Liver (tissue), 9 donors: Measurements from ENCODE around the gene FAM168B. TPM values are rescaled to one million over a fixed set of nuclear protein-coding genes. Genes with fewer than 3 reads are reported as not detected.

Source experiments
- DNase-seq: peaks from one replicate; pipeline ENCODE4 v3.0.0-alpha.2; 2017; ENCODE audit warnings: low spot score
- H3K27ac ChIP-seq, 2 donors: one replicate each; pipeline ENCODE4 v1.7.0; 2013; ENCODE audit warnings: inconsistent platforms in 2 of 2, low read length in 2 of 2, control low read depth in 1 of 2, low read depth in 1 of 2, mild to moderate bottlenecking in 1 of 2
- H3K27me3 ChIP-seq, 4 donors: one replicate each; pipeline versions ENCODE4 v1.6.1 to v1.7.0; 2013; ENCODE audit warnings: low read length in 3 of 4, inconsistent platforms in 1 of 4, mild to moderate bottlenecking in 1 of 4, moderate library complexity in 1 of 4; ENCODE audit not compliant: control insufficient read depth in 4 of 4, insufficient read depth in 4 of 4
- H3K36me3 ChIP-seq, 4 donors: one replicate each; pipeline versions ENCODE4 v1.6.1 to v1.7.0; 2013; ENCODE audit warnings: low read length in 3 of 4, mild to moderate bottlenecking in 3 of 4, low read depth in 1 of 4, moderate library complexity in 1 of 4; ENCODE audit not compliant: control insufficient read depth in 4 of 4, insufficient read depth in 3 of 4
- H3K4me1 ChIP-seq, 4 donors: one replicate each; pipeline versions ENCODE4 v1.6.1 to v1.7.0; 2013; ENCODE audit warnings: low read length in 3 of 4, mild to moderate bottlenecking in 3 of 4, moderate library complexity in 1 of 4; ENCODE audit not compliant: control insufficient read depth in 4 of 4, insufficient read depth in 4 of 4
- H3K4me3 ChIP-seq, 3 donors: one replicate each; pipeline versions ENCODE4 v1.6.1 to v1.7.0; 2013; ENCODE audit warnings: low read length in 3 of 3, control low read depth in 1 of 3, low read depth in 1 of 3, mild to moderate bottlenecking in 1 of 3
- H3K9ac ChIP-seq, 2 donors: one replicate each; pipeline ENCODE4 v1.7.0; 2013; ENCODE audit warnings: low read length in 2 of 2, mild to moderate bottlenecking in 2 of 2, moderate library complexity in 2 of 2, control low read depth in 1 of 2, low read depth in 1 of 2
- H3K9me3 ChIP-seq, 4 donors: one replicate each; pipeline versions ENCODE4 v1.6.1 to v1.7.0; 2013; ENCODE audit warnings: low read length in 3 of 4; ENCODE audit not compliant: control insufficient read depth in 4 of 4
- ATF3 ChIP-seq: IDR thresholded peaks from 2 replicates; pipeline ENCODE4 v1.6.1; 2016; ENCODE audit warnings: antibody characterized with exemption
- CTCF ChIP-seq: fragments of 150-350 bp; IDR thresholded peaks from 2 replicates; pipeline ENCODE4 v1.5.1; 2017; ENCODE audit warnings: improper control_type of control experiment, low read depth, low read length; ENCODE audit not compliant: missing input control
- EGR1 ChIP-seq, 2 donors: IDR thresholded peaks; 2 replicates each; pipeline ENCODE4 v1.6.1; 2016 to 2018; ENCODE audit warnings: antibody characterized with exemption in 2 of 2, low read depth in 2 of 2
- FOXA1 ChIP-seq: IDR thresholded peaks from 2 replicates; pipeline ENCODE4 v1.6.1; 2016; ENCODE audit warnings: antibody characterized with exemption
- FOXA2 ChIP-seq: IDR thresholded peaks from 2 replicates; pipeline ENCODE4 v1.6.1; 2016; ENCODE audit warnings: antibody characterized with exemption
- GABPA ChIP-seq, 2 donors: IDR thresholded peaks in 1 of 2; conservative IDR thresholded peaks in 1 of 2; 2 replicates each; pipeline ENCODE4 v1.6.1; 2016; ENCODE audit warnings: antibody characterized with exemption in 2 of 2, mild to moderate bottlenecking in 1 of 2, moderate library complexity in 1 of 2
- HNF4A ChIP-seq, 2 donors: conservative IDR thresholded peaks; 2 replicates each; pipeline ENCODE4 v1.6.1; 2016; ENCODE audit warnings: antibody characterized with exemption in 2 of 2, mild to moderate bottlenecking in 2 of 2
- HNF4G ChIP-seq: IDR thresholded peaks from 2 replicates; pipeline ENCODE4 v1.6.1; 2016; ENCODE audit warnings: antibody characterized with exemption
- MAX ChIP-seq: IDR thresholded peaks from 2 replicates; pipeline ENCODE4 v1.6.1; 2016; ENCODE audit warnings: antibody characterized with exemption
- NR2F2 ChIP-seq: IDR thresholded peaks from 2 replicates; pipeline ENCODE4 v1.6.1; 2016; ENCODE audit warnings: antibody characterized with exemption
- RAD21 ChIP-seq, 2 donors: IDR thresholded peaks; 2 replicates each; pipeline ENCODE4 v1.6.1; 2016; ENCODE audit warnings: antibody characterized with exemption in 2 of 2, mild to moderate bottlenecking in 2 of 2
- REST ChIP-seq: IDR thresholded peaks from 2 replicates; pipeline ENCODE4 v1.6.1; 2016; ENCODE audit warnings: antibody characterized with exemption, mild to moderate bottlenecking
- RXRA ChIP-seq, 2 donors: IDR thresholded peaks; 2 replicates each; pipeline ENCODE4 v1.6.1; 2017 to 2018; ENCODE audit warnings: antibody characterized with exemption in 2 of 2, mild to moderate bottlenecking in 1 of 2
- TAF1 ChIP-seq: conservative IDR thresholded peaks from 2 replicates; pipeline ENCODE4 v1.6.1; 2016; ENCODE audit warnings: antibody characterized with exemption, mild to moderate bottlenecking
- ZBTB33 ChIP-seq: IDR thresholded peaks from 2 replicates; pipeline ENCODE4 v1.6.1; 2016; ENCODE audit warnings: antibody characterized with exemption
- WGBS: extraction: QIAGEN DNeasy Blood & Tissue Kit; methylation state at CpG from one replicate; pipeline ENCODE4 v1.1.7; 2013; 5-methylcytosine and 5-hydroxymethylcytosine counted together
- polyA plus RNA-seq, 2 donors: library from polyadenylated mRNA; stranded (reverse) in 1 of 2; unstranded in 1 of 2; fragments of 200-250 nt in 1 of 2; fragments of >200 nt in 1 of 2; fragmentation: Nextera tagmentation in 1 of 2; extraction: Ambion mirVana in 1 of 2; gene quantifications; one replicate each; pipeline versions ENCODE4 v1.2.1 to v1.2.3, GENCODE V29; 2013 to 2015
- total RNA-seq, 2 donors: library from RNA; depleted of rRNA; stranded (reverse); fragments of >200 nt; gene quantifications; one replicate each; pipeline ENCODE4 v1.2.3, GENCODE V29; 2014
- donor health status: healthy.
- donor health status: healthy.
- donor health status: healthy.
- donor health status: healthy.
- donor health status: healthy.

FAM168B gene
- total and polyA plus RNA-seq, 4 donors = 13.9 to 62.3 (median 30.8) TPM

GRCh38 chr2:131132729-131133128, 39.5 kb upstream of the FAM168B start:
- WGBS = 90% methylated on average over 8 of the region's 8 CpGs
- DNase-seq = no peak

GRCh38 chr2:131130298-131130596, 37.0 kb upstream of the FAM168B start:
- Histone ChIP-seq H3K4me1 (no peaks in the 10 kb centered on the region), H3K36me3 (peaks cover 18 to 64% (median 48%) of the 10 kb centered on the region in 4 donors), H3K27me3 (no peaks in the 10 kb centered on the region), H3K9me3 (no peaks in the 10 kb centered on the region), H3K27ac (no peak overlapping the region), H3K9ac (no peak overlapping the region), H3K4me3 (no peak overlapping the region)
- WGBS = 97% methylated on average over 2 of the region's 2 CpGs
- no peak for TF ChIP-seq EGR1 (IDR thresholded peaks at IDR 0.05; ENCODE audit: low read depth in 2 of 2)
- no peak for TF ChIP-seq RAD21 (IDR thresholded peaks at IDR 0.05)
- TF ChIP-seq ZBTB33 = no peak
- no peak for TF ChIP-seq HNF4A (conservative IDR thresholded peaks at IDR 0.05)
- TF ChIP-seq FOXA2 = no peak
- no peak for TF ChIP-seq REST
- no peak for TF ChIP-seq ATF3
- TF ChIP-seq MAX = no peak
- no peak for TF ChIP-seq TAF1
- DNase-seq = no peak

More at GRCh38 chr2:131132729-131133128, 39.5 kb upstream of the FAM168B start:
- Histone ChIP-seq H3K9me3 (no peaks in the 10 kb centered on the region), H3K27me3 (no peaks in the 10 kb centered on the region), H3K27ac (no peak overlapping the region), H3K9ac (no peak overlapping the region), H3K4me1 (no peaks in the 10 kb centered on the region), H3K4me3 (no peak overlapping the region), H3K36me3 (peaks cover 21 to 43% (median 34%) of the 10 kb centered on the region in 4 donors)
- TF ChIP-seq FOXA1 (no peak), HNF4G (no peak), NR2F2 (no peak)

- peaks cover 16 to 54% (median 45%) of the 10 kb centered on the region in 4 donors for H3K36me3 ChIP-seq
- H3K9ac ChIP-seq = no peak overlapping the region
- no peaks in the 10 kb centered on the region for H3K9me3 ChIP-seq
- no peaks in the 10 kb centered on the region for H3K4me1 ChIP-seq
- WGBS = 87% methylated on average over 3 of the region's 3 CpGs
- no peak for DNase-seq
- H3K27ac ChIP-seq = no peak overlapping the region
- no peaks in the 10 kb centered on the region for H3K27me3 ChIP-seq
- no peak overlapping the region for H3K4me3 ChIP-seq
- TF ChIP-seq FOXA1 = no peak
- no peak for TF ChIP-seq TAF1
- no peak for TF ChIP-seq RAD21 (IDR thresholded peaks at IDR 0.05)
- TF ChIP-seq MAX = no peak
- no peak for TF ChIP-seq HNF4A (conservative IDR thresholded peaks at IDR 0.05)
- TF ChIP-seq HNF4G = no peak
- no peak for TF ChIP-seq NR2F2
- TF ChIP-seq RXRA (IDR thresholded peaks at IDR 0.05) = no peak
- TF ChIP-seq REST = no peak
- no peak for TF ChIP-seq CTCF
- no peak for TF ChIP-seq EGR1 (IDR thresholded peaks at IDR 0.05; ENCODE audit: low read depth in 2 of 2)
- TF ChIP-seq FOXA2 = no peak
- no peak for TF ChIP-seq GABPA (IDR thresholded peaks at IDR 0.05 in 1 of 2, conservative IDR thresholded peaks at IDR 0.05 in 1 of 2)
Observed at GRCh38 chr2:131127981-131128380, 34.7 kb upstream of the FAM168B start.
